ENCODE results near the gene APCDD1L.

- no peak for TF ChIP-seq CTCF (IDR thresholded peaks at IDR 0.05; ENCODE audit: low read depth, low read length, missing input control)
- no peak for TF ChIP-seq RXRA (IDR thresholded peaks at IDR 0.05)
- TF ChIP-seq YY1 (IDR thresholded peaks at IDR 0.05) = no peak
- TF ChIP-seq REST (IDR thresholded peaks at IDR 0.05) = no peak
- no peak for TF ChIP-seq MAX (IDR thresholded peaks at IDR 0.05)
- TF ChIP-seq GABPA (IDR thresholded peaks at IDR 0.05 in 1 of 2, conservative IDR thresholded peaks at IDR 0.05 in 1 of 2) = no peak
- no peak for TF ChIP-seq ATF3 (IDR thresholded peaks at IDR 0.05)
- TF ChIP-seq RAD21 (IDR thresholded peaks at IDR 0.05) = no peak
- TF ChIP-seq JUND (IDR thresholded peaks at IDR 0.05) = no peak
- TF ChIP-seq EGR1 (IDR thresholded peaks at IDR 0.05; ENCODE audit: low read depth in 2 of 2) = no peak
- TF ChIP-seq TAF1 (conservative IDR thresholded peaks at IDR 0.05) = no peak
- no peak for TF ChIP-seq FOXA1 (IDR thresholded peaks at IDR 0.05)
Measured at GRCh38 chr20:58461104-58461503, 54.1 kb downstream of the APCDD1L start.
